Caco-2 (cell line): ENCODE results near the gene C1orf198. TPM values are rescaled to one million over a fixed set of nuclear protein-coding genes. Genes with fewer than 3 reads are reported as not detected.

ENCODE experiments used
- BruUV-seq: library from RNA; stranded (reverse); fragments of 400-500 nt; replicated peaks from 2 replicates; lab custom pipeline; 2021; lab: Mats Ljungman, UMichigan
- CTCF ChIA-PET: fragments of 300-600 bp; sonication (Branson Sonifier 250); formaldehyde crosslinking; loops from one replicate; lab custom pipeline; 2022; ENCODE audit warnings: antibody characterized with exemption; lab: Charles Lee
- POLR2A ChIA-PET: fragments of 300-600 bp; sonication (Branson Sonifier 250); formaldehyde crosslinking; loops from one replicate; lab custom pipeline; 2022; ENCODE audit warnings: antibody characterized with exemption; lab: Charles Lee
- DNase-seq, 2 experiments: peaks; one replicate each; pipeline versions ENCODE4 v3.0.0 to v3.0.0-alpha.2; 2020 to 2022
- H3K27me3 ChIP-seq: replicated peaks from 2 replicates; pipeline ENCODE4 v1.6.0; 2011; ENCODE audit warnings: low read length; ENCODE audit not compliant: control insufficient read depth, insufficient read depth
- H3K36me3 ChIP-seq: 2 replicates; pipeline ENCODE4 v1.5.1; 2011; ENCODE audit warnings: low read length; ENCODE audit not compliant: control insufficient read depth, insufficient read depth
- H3K4me1 ChIP-seq: fragments of 250-450 bp; sonication (Bioruptor Pico); 2 replicates; pipeline ENCODE4 v1.5.1; 2020; ENCODE audit warnings: mild to moderate bottlenecking
- H3K4me3 ChIP-seq: 2 replicates; pipeline ENCODE4 v1.5.1; 2011; ENCODE audit warnings: low read depth, mild to moderate bottlenecking, control low read depth, low read length
- H3K9me3 ChIP-seq: fragments of 250-450 bp; sonication (Bioruptor Pico); 2 replicates; pipeline ENCODE4 v1.5.1; 2020; ENCODE audit warnings: mild to moderate bottlenecking, moderate library complexity
- H3K27ac Mint-ChIP-seq: one replicate; pipeline ENCODE4 v1.8.0; 2022; ENCODE audit warnings: mixed read lengths; ENCODE audit not compliant: unreplicated experiment
- H3K27me3 Mint-ChIP-seq: one replicate; pipeline ENCODE4 v1.8.0; 2022; ENCODE audit warnings: mixed read lengths; ENCODE audit not compliant: insufficient read depth, unreplicated experiment
- H3K36me3 Mint-ChIP-seq: one replicate; pipeline ENCODE4 v1.8.0; 2022; ENCODE audit warnings: mild to moderate bottlenecking, mixed read lengths; ENCODE audit not compliant: insufficient read depth, unreplicated experiment
- H3K4me1 Mint-ChIP-seq: one replicate; pipeline ENCODE4 v1.8.0; 2022; ENCODE audit warnings: low read depth, mixed read lengths; ENCODE audit not compliant: unreplicated experiment
- H3K4me3 Mint-ChIP-seq: one replicate; pipeline ENCODE4 v1.8.0; 2022; ENCODE audit warnings: mild to moderate bottlenecking, moderate library complexity, mixed read lengths; ENCODE audit not compliant: unreplicated experiment
- H3K9me3 Mint-ChIP-seq: one replicate; pipeline ENCODE4 v1.8.0; 2022; ENCODE audit warnings: mixed read lengths; ENCODE audit not compliant: unreplicated experiment
- intact Hi-C: fragments of 100-400 bp; cut with micrococcal nuclease; formaldehyde crosslinking; loops from one replicate; pipeline ENCODE4 v1.10.0; 2022; ENCODE audit not compliant: unreplicated experiment
- total RNA-seq: library from RNA; stranded (reverse); gene quantifications from 2 replicates; pipeline ENCODE4 v1.2.3, GENCODE V29; 2022
- TF ChIP-seq, protein P1 (sequence below), 2 experiments: fragments of 200-600 bp in 1 of 2; IDR thresholded peaks; 1 replicate in 1 of 2; 2 replicates in 1 of 2; pipeline versions ENCODE4 v1.5.1 to v1.8.0; 2011 to 2022; ENCODE audit warnings: antibody characterized with exemption in 1 of 2, control low read depth in 1 of 2, inconsistent platforms in 1 of 2, low read depth in 1 of 2, low read length in 1 of 2, mild to moderate bottlenecking in 1 of 2, moderate library complexity in 1 of 2; ENCODE audit not compliant: insufficient read depth in 1 of 2, severe bottlenecking in 1 of 2, unreplicated experiment in 1 of 2

The C1orf198 gene
- total RNA-seq, 1 experiment from 2014 or later: 92.2 TPM

DNA sequence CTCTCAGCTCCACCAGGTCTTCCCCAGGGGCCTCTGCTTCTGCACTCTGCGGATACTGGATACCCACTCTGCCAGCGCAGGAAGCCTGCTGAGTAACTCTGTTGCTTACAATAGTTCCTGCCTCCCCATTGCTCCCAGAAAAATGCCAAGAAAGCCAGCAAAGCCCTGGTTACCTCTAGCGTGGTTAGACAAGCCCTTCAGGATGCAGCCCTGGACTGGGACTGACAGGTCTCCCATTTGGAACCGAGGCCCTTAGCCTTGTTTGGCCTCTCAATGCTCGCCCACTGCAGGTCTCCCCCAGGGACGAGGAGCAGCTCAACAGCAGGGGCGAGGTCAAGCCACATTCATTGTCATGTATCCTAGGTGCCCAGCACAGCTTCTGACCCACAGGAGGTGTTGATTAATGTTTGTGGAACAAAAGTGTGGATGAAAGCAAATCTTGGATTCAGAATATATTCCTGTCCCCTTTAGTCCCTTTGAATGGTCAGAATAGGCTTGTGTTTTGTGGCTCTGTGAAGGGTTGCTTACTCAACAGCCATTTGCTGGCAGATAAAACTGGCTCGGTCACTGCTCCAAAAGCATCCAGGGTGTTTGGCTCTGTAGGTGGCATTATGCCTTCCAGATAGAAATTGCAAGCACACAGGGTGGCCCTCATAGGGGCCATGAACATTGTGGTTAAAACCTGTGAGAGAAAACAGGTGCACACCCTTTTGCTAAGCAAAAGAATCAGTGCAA, 58.9 kb downstream of the C1orf198 start:
- POLR2A ChIA-PET: interaction anchor here (0.6 kb wide), 1 partner anchor 37 kb away, joined by 10 read pairs; no protein-coding TSS in a partner anchor

DNA sequence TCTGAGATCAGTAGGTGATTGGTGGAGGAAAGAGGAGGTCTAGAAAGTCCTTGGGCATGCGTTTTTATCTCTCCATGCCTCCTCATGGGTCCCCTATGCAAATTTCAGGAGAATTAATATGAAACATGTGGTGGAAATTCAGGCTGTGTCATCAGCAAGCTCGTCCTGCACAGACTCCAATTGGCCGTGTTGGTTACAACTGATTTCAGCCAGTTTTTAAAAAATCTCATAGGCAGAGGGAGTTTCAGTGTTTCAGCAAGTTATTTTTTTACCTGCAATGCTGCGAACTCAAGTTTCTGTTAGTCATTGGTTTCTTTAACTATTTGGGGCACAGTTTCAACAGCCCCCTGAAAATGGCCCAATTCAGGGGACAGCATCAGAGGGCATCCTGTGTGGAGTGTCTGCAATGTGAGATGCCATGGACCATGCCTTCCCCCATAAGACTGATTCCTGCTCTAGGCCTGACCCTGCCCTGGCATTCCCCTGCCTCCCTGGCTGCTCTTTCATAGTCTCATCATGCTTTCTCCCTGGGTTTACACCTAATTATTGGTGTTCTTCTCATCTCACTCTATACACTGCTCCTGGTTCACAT, 59.9 kb downstream of the C1orf198 start:
- Mint-ChIP-seq H3K36me3 (no peaks in the 10 kb centered on the region), H3K27me3 (no peaks in the 10 kb centered on the region), H3K4me3 (no peak overlapping the region), H3K27ac (no peak overlapping the region), H3K9me3 (peaks cover 21% of the 10 kb centered on the region), H3K4me1 (no peaks in the 10 kb centered on the region)
- no peaks in the 10 kb centered on the region for H3K36me3 ChIP-seq
- no peak for DNase-seq
- no peak overlapping the region for H3K4me3 ChIP-seq
- TF ChIP-seq, protein P1, sequence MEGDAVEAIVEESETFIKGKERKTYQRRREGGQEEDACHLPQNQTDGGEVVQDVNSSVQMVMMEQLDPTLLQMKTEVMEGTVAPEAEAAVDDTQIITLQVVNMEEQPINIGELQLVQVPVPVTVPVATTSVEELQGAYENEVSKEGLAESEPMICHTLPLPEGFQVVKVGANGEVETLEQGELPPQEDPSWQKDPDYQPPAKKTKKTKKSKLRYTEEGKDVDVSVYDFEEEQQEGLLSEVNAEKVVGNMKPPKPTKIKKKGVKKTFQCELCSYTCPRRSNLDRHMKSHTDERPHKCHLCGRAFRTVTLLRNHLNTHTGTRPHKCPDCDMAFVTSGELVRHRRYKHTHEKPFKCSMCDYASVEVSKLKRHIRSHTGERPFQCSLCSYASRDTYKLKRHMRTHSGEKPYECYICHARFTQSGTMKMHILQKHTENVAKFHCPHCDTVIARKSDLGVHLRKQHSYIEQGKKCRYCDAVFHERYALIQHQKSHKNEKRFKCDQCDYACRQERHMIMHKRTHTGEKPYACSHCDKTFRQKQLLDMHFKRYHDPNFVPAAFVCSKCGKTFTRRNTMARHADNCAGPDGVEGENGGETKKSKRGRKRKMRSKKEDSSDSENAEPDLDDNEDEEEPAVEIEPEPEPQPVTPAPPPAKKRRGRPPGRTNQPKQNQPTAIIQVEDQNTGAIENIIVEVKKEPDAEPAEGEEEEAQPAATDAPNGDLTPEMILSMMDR (IDR thresholded peaks at IDR 0.05; ENCODE audit: insufficient read depth in 1 of 2, low read depth in 1 of 2, low read length in 1 of 2, severe bottlenecking in 1 of 2, unreplicated experiment in 1 of 2): no peak
- ChIA-PET CTCF (interaction anchor here (1.1 kb wide), 1 partner anchor 110 kb away, joined by 4 read pairs; no protein-coding TSS in a partner anchor), POLR2A (no interaction called here)
- H3K4me1 ChIP-seq: 0 out of 2 replicates have a peak, but pooled peaks cover 3% of the 10 kb centered on the region
- no peaks in the 10 kb centered on the region for H3K27me3 ChIP-seq
- no TSS peak for BruUV-seq
- intact Hi-C loops: no loop called here
- peaks cover 24% of the 10 kb centered on the region for H3K9me3 ChIP-seq

More for the DNA sequence above, 58.9 kb downstream of the C1orf198 start:
- H3K4me1 Mint-ChIP-seq: no peaks in the 10 kb centered on the region
- H3K4me3 Mint-ChIP-seq: no peak overlapping the region
- H3K4me1 ChIP-seq: 0 out of 2 replicates have a peak, but pooled peaks cover 3% of the 10 kb centered on the region
- H3K36me3 Mint-ChIP-seq: no peaks in the 10 kb centered on the region
- BruUV-seq: no TSS peak
- H3K9me3 ChIP-seq: peaks cover 29% of the 10 kb centered on the region
- DNase-seq: no peak
- intact Hi-C loops: no loop called here
- no peak overlapping the region for H3K4me3 ChIP-seq
- no peaks in the 10 kb centered on the region for H3K27me3 ChIP-seq
- H3K27me3 Mint-ChIP-seq: no peaks in the 10 kb centered on the region
- TF ChIP-seq, protein P1 (IDR thresholded peaks at IDR 0.05; ENCODE audit: insufficient read depth in 1 of 2, low read depth in 1 of 2, low read length in 1 of 2, severe bottlenecking in 1 of 2, unreplicated experiment in 1 of 2): no peak
- peaks cover 31% of the 10 kb centered on the region for H3K9me3 Mint-ChIP-seq
- no peaks in the 10 kb centered on the region for H3K36me3 ChIP-seq
- CTCF ChIA-PET: no interaction called here
- H3K27ac Mint-ChIP-seq: no peak overlapping the region

DNA sequence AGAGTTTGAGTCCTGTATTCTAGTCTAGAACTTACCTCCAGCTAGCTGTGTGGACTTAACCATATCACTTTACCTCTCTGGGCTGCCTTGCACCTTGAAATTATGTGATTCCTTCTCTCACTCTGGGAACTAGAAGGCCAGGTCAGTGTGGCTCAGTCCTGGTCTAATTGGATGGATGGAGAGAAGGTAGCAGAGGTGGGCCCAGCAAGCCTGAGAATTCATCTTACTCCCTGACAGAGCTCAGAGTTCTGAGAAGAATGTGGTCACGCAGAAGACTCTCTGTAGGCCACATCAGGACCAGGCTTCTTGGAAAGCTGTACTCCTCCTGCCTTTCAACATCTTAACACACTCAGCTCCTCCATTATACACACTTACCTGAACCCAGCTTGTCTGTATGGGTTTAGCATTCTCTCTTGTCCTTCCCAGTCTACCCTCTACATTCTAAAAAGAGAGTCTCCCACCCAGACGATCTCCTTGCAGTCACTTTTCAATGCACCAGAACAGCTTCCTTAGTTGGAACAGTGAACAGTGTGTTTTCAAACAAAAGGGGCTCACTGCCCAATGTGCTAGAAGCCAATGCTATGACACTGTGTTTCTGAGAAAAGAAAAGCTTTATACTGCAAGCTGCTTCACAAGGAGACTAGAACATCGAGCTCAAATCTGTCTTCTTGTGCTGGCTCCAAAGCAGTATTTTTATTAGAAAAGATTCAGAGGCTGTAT, 60.6 kb downstream of the C1orf198 start:
- Histone ChIP-seq H3K27me3 (no peaks in the 10 kb centered on the region), H3K9me3 (peaks cover 17% of the 10 kb centered on the region), H3K4me3 (no peak overlapping the region), H3K36me3 (no peaks in the 10 kb centered on the region), H3K4me1 (0 out of 2 replicates have a peak, but pooled peaks cover 3% of the 10 kb centered on the region)
- ChIA-PET CTCF (interaction anchor here (1.0 to 1.1 kb wide), 2 partner anchors 110 to 171 kb away, joined by 3 to 4 read pairs; partner anchors contain the start of genes ARV1 and TTC13), POLR2A (no interaction called here)
- intact Hi-C loops: no loop called here
- Mint-ChIP-seq H3K27ac (no peak overlapping the region), H3K27me3 (no peaks in the 10 kb centered on the region), H3K9me3 (peaks cover 14% of the 10 kb centered on the region), H3K4me3 (no peak overlapping the region), H3K4me1 (no peaks in the 10 kb centered on the region), H3K36me3 (no peaks in the 10 kb centered on the region)
- no peak for DNase-seq
- TF ChIP-seq, protein P1 (IDR thresholded peaks at IDR 0.05; ENCODE audit: insufficient read depth in 1 of 2, low read depth in 1 of 2, low read length in 1 of 2, severe bottlenecking in 1 of 2, unreplicated experiment in 1 of 2): no peak
- no TSS peak for BruUV-seq
